Middle frontal gyrus (tissue), 1 donor: Measurements from ENCODE around the gene POLG2.
A peak's percentile ranks its signal among the peaks of the same experiment; 100 is the strongest.

ENCODE experiments used
- DNase-seq: peaks from one replicate; pipeline ENCODE4 v3.0.0-alpha.2; 2015; ENCODE audit warnings: low spot score; ENCODE audit errors: extremely low spot score

The POLG2 gene

DNA sequence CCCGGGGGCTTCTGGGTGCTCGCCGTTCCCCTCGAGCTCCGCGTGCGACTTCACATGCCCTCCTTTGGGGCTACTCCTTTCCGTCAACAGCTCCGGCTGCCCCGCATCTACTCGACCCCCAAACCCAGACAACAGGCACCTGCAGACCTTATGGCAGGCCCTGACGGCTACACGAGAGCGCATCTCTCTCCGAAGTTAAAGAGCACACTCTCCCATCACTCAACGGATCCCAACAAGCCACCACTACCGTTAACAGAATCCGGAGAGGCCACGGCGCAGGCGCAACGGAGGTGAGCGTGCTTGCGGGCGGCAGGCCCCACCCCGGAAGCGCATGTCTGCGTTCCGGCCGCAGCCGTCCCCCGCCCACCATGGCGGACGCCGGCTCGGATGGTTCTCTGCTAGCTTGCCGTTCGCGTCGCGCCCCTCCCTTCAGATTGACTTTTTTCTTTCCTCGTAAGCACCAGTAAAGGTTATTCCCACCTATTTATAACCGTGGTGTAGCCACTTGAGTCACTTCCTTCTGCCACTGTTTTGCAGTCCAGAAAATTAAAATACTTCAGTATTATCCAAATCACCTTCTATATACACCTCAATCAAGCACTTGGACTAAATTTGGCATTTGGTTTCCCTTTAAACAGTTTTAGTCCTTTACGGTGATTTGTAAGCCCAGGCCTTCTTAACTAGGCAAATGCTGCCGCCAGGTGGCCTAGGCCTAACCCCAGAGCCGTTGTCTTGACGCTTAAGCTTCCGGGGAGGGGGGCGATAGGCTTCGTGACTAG is at the start of gene POLG2:
POLG2 (minus strand) TSS at position 269 of the 779 bp plus-strand sequence; CDS start at position 183, 86 bp downstream.
- peak; percentile 84 for DNase-seq

DNA sequence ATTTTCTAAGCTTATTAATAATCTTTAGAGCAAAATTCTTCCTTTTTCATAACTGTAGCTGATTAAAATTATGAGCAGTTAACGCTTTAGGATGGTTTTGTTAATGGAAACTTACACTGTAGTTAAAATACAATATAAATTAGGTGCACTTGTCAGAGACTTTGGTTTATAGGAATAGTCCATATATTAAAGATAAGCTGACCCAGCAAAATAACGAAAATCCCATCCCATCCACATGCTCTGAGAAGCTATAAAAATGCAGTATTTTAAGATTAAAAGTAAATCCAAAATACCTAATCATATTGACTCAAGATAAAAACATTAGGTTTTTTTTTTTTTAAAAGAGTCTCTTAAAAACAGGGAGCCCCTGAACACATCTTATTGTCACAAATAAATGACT is 47.9 kb upstream of the POLG2 start:
- DNase-seq, result no peak

DNA sequence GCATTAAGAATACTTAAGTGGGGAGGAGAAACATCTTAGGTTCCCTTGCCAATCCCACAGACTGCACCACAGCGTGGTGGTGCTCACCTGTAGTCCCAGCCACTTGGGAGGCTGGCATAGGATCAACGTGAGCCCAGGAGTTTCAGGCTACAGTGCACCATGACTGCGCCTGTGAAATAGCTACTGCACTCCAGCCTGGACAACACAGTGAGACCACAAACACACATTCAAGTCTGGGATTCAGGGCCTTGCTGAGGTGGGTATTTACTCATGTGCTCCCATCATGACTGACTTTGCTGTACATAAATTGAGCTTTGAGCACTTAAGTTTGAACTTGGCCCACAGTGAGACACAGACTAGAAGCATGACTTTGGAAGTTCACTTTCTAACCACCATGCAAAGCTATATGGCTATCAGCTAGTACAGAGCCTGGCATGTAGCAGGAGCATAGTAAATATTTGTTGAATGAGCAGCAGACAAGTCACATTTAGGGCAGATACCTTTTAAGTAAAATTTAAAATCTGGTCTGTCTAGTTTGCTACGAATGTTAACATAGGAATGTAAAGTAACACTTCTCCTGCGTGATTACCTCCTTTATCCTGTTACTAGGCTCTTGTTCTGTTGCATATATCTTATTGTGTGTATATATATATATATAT is 43.4 kb upstream of the POLG2 start:
- no peak for DNase-seq

DNA sequence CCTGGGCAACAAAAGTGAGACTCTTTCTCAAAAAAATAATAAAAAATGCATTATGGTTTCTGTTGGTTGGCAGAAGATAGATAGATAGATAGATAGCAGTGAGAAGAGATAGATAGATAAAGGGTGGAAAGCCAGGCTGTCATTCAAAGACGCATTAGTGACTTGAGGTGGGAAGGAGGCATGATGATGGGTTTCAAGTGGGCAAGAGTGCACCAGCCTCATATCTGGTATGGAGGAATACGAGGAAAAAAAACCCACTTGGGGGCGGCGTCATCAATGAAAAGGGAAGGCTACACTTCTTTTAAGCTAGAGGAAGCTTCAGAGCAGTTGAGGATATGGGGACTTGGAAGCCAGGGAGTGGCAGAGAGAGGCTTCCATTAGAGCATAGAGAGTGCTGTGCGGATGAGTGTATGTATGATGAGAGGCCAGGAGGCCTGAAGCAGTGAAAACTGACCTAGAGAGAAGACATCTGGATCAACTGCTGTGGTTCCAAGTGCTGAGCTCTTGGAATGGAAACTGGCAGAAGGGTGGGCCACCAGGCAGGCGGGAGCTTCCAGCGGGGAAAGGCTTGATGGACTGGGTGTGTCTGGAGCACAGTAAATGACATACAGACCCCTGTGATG is 41.8 kb upstream of the POLG2 start:
- no peak for DNase-seq

DNA sequence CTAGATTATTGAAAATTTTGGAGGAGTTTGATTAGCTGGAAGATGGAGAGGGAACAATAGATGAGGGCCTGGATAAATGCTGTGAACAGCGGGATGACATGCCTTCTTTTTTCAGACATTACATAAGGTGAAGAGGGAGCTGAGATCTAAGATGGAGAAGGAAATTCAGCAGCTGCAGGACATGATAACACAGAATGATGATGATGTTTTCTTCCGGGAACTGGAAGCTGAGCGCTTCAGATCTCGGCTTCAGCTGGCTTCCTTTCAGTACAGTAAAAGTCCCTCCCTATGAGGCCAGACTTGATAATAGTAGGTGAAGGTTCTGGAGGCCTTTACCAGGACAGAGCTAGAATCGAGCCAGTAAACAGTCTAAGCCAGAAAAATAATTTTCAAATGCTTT is 40.6 kb upstream of the POLG2 start:
- DNase-seq, result no peak

DNA sequence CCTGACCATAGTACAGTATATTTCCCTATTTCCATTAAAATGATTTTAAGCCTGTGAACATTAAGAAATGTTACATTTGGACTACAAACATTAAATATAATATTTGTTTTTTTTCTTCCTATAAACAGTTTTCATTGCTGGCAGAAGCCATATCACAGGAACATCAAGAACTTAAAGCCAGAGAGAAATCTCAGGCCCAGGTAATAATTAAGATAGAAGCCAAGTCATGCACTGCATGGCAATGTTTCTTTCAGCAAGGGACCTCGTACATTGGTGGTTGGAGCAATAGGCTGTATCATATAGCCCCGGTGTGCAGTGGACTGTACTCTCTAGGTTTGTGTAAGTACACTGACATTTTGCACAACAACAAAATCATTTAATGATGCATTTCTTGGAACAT is 40.1 kb upstream of the POLG2 start:
- DNase-seq, result no peak

DNA sequence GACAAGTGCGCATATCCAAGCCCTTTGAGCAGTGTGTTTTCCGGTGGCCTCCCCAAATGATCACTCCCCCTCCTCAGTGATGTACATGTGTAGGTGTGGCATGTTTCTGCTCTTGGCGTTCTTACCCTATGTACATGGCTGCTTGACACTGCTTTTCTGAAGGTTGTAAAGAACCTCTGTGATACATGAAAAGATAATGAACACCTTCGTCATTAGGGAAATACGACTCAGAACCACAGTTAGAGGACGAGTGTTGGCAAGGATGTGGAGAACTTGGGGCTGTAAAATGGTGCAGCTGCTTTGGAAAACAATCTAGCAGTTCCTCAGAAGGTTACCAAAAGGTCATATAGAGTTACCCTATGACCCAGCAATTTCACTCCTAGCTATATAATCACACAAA is 38.5 kb upstream of the POLG2 start:
- no peak for DNase-seq

DNA sequence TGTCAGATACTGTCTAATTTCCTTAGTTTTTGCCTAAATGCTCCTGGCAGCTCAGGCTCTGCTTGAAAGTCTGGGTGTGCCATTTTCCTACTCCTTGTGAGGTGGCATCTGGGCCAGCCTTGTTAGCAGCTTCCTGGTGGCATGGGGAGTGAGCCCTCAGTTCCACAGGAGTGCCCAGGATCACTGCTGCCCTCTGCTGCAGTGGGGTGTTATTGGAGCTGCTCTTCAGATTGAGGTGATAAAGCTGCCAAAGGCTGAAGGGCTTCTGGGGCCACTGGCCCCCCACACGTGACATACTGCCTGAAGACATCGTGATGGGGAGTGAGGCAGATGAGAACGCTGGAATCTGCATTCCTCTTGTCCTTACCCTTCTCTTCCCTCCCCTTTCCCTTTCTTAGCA is 37.3 kb upstream of the POLG2 start:
- no peak for DNase-seq

DNA sequence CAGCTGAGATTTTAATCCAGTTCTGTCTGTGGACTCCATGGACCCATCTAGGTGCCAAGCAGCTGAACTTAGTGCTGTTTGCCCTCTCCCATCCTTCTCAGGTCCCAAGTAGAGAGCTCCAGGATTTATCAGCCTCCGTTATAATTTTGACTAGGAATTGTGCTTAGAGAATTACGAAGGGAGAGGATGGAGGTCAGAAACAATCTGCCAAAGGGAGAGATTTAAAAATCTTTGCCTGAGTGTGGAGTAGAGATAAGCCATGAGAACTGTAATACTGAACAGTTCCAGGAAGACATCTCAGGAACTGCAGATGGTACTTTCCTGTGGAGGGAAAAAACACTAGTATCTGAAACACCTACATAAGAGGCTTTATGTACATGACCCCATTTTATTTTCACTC is 36.9 kb upstream of the POLG2 start:
- no peak for DNase-seq

DNA sequence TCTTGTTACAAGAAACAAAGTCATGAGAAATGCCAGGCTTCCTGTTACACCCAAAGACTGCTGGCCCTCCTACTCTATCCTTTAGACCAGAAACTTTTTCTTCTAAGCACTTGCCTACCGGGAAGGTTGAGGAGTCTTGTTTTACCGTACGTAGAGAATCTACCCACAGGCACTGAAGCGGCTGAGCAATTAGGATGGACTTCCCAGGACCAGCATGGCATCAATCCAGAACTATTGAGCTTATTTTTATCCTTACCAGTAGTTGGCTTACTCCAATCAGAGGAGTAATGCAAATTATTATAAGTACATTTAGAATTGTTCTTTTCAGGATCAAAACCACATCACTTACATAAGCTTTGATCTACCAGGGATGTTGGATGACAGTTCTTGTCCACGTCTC is 35.6 kb upstream of the POLG2 start:
- DNase-seq, result no peak

DNA sequence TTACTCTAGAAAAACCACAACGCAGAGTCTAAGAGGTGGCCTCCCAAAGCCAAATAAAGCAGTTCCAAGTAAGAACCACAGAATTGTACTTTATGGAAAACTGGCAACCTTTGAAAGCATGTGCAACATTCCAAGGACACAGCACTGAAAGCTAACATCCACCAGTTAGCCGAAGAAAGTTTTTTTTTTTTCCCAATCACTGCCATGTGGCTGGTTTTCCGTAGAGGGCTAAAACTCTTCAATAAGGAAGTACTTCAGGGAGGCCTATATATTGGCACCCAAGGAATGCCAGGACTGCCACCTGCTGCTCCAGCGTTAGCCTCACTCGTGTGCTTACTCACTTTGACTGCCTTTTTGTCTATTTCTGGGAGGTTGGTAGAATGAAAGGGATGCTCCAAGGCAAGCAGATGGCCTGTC is 35.1 kb upstream of the POLG2 start:
- DNase-seq, result no peak

DNA sequence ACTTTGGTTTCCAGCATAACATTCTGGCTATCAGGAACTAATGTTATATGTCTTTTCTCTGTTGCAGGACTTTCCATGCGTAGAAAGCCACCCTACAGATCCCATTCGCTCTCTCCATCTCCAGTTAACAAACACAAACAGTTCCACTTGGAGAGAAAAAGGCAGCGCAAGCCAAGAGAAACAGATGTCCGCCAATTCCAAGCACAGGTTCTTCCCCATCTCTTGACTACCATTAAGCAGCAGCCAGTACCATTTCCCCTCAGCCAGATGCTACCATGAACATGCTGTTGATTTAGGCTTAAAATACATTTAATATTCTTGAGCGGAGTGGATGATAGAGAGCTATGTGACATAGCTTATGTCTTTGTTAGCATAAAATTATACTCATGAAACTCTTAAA is 32.4 kb upstream of the POLG2 start:
- DNase-seq, result no peak

DNA sequence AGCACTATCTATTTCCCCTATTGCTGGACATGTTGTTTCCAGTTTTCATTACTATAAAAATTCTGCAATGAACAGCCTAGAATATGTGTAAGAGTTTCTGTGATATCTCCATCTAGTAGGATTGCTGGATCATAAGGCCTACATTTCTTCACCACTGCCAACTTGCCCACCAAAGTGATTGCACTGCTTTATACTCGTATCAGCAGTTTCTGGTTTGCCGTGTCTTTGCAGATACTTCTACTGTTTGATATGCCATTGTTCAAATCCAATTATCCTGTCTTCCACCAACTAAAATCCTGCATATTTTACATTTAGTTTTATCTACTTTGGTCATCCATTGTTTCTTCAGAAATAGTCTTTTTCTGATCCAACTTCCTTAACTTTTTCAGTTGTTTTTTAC is 31.1 kb upstream of the POLG2 start:
- DNase-seq, result no peak

DNA sequence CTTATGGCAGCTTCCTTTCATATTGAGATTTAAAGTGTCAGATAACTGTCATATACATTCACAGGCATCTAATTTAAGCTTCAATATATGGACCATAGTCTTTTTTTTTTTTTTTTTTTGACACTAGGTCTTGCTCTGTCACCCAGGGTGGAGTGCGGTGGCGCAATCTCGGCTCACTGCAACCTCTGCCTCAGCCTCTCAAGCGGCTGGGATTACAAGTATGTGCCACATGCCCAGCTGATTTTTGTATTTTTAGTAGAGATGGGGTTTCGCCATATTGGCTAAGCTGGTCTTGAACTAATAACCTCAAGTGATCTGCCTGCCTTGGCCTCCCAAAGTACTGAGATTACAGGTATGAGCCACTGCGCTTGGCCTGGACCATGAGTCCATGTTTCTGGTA is 23.5 kb upstream of the POLG2 start:
- no peak for DNase-seq

DNA sequence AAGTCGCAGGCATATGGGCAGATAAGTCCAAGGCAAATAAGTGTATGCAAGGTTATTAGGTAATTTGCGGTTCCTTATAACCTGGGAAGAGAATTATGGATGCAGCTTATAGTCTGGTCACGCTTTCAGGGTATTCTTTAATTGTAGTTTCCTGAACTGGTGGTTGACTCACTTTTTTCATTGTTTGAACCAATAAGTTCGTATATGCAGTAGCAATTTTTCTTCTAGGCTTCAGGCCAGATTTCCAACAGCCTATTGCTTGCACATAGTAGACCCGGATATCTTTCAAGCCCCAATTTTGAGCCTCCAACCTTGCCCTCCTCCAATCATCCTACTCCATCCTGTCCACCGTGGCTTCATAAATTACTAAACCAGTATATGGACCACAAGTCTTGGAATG is 22.7 kb upstream of the POLG2 start:
- DNase-seq, result no peak

DNA sequence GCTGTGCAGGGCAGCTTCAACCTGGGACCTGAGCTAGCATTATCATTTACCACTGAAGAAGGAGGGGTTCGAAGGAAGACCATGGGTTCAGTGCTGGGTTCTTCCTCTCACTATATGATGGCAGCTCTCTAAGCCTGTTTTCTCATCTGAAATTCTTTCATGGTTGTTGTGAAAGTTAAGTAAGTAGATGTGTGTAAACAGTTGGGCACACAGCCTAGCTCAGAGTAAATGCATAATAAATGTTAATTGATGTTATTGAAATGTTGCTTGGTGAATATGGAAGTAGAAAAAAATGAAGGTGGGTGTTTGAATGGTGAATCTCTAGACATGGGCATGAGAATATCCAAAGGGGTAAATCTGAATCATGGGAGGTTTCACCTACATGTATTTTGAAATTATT is 19.0 kb upstream of the POLG2 start:
- DNase-seq, result no peak

DNA sequence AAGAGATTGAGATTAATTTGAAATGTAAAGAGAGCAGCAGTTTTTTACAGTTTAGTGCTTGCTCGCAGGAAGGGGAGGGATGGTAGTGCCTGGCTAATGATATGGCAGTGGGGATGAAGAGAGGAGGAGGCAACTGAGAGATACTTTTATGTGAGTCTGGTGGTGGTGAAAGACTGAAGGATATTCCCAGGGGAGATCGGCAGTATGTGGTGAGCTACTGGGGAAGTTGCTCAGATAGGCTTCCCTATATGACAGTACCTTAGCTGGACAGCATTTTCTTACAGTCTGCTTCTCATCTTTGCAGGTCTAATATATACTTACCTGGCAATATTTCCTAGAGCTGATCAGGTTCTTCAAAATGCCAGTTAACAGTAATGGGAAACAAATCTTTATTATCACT is 18.6 kb upstream of the POLG2 start:
- DNase-seq, result no peak

DNA sequence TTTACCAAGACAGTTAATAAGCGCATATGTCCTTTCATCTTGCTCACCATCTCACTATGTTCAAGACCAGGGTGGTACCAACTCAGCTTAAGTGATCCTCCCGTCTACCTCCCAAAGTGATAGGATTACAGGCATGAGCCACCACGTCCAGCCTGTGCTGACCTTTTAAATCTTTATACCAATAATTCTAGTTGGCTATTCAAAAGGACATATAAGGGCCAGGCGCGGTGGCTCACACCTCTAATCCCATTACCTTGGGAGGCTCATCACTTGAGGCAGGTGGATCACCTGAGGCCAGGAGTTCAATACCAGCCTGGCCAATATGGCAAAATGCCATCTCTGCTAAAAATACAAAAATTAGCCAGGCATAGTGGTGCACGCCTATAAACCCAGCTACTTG is 12.3 kb upstream of the POLG2 start:
- DNase-seq, result no peak

DNA sequence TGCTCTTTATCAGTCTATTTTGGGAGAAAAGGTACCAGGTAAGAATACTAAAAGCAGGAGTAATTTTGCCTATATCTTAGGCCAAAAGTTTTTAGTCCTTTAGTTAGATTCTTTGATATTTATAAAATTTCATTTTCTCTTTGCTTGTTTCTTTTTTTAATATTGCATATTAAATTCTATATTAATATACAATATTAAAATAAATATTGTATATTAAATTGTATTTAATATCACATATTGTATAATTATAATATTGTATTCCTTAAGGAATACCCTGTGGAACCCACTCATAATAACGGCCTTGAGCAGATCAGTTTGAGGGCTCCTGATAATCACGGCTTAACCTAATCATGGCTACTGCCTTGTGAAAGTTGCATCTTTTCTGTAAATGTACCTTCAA is 11.8 kb upstream of the POLG2 start:
- DNase-seq, result no peak

DNA sequence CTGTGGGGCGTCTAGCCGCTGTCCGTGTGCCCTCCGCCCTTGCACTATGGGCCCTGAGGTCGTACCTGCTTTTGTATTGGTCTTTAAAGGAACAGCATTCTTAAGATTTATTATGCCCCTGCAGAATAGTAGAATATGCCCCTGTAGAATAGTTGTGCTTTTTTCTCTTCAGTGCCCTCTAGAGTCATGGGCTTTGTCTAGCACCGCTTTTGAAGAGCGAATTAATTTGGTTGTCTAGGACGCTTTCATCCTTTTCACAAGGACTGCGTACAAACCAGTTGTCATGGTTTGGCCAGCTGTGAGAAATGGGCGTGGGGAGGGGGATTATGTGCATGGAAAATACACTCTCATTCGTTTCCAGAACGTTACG is 10.5 kb upstream of the POLG2 start:
- DNase-seq, result peak; percentile 52

DNA sequence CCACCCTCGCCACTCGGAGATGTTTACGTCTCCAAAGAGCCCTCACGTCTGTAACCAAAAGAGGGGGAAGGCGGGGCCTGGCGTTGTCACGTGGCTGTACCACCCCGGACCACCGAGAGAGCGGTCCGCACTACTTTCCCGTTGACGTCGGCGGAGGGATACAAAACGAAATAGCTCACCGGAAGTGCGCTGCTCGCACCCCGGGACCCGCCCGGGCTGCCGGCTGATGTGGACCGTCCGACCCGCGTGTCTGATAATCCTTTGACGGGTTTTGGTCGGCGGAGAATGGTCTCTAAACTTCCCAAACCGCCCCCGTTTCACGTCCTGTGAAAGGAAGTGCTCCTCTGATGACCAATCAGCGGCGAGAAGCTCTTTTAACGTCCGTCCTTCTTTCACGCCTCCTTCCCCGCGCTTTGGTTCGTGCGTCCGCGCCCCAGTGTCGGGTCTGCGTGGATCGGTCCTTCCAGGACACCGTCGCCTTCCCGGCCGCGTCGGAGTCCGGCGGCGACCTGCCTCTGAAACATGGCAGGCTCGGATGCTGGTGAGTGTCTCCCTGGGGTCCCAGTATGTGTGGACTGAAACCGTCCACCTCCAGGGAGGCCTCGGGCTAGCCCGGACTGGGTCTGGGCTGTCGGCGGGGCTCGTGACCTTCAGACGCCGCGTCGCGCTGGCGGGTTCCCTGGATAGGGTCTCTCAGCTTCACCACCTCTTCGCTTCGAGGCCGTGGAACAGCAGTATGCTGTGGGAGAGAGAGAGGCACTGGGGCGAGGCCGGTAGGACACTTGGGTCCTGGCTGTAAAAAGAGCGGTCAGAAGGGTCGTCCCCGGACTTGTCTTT is 9.9 kb upstream of the POLG2 start, which contains the start of gene CEP95:
CEP95 (plus strand) TSS at position 402 of the 837 bp plus-strand sequence; CDS start at position 523, 121 bp downstream.
- DNase-seq, result peak; percentile 83

DNA sequence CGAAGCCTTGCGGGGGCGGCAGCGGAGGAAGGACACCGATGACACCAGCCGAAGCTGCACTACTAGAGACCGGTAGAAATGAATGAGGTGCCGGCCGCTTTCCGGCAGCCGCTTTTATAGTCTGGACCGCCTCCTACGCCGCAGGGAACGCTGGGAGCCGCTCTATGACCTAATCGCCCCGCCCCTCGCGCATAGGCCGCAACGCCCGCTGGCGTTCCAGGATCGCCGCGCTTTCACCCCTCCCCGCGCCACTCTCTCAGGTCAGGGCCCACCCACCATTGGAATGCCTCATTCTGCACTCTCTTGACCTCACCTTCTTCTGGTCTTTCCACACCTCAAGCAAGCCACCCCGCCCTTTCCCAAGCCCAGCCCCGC is 9.3 kb upstream of the POLG2 start, which contains the start of gene DDX5:
DDX5 (minus strand) TSS at position 89 of the 375 bp plus-strand sequence. CDS start 170 bp downstream, outside the sequence.
- DNase-seq, result peak; percentile 89
